ENCODE results near the gene CNMD. TPM values are rescaled to one million over a fixed set of nuclear protein-coding genes. Genes with fewer than 3 reads are reported as not detected.
"Not testable (repeated sequence)": the region's sequence is repeated elsewhere in the genome, so short reads cannot be mapped to it uniquely, and the experiment has no call there.

The CNMD gene
- total and polyA plus RNA-seq, 2 donors from 2014 or later = not detected

GRCh38 chr13:52723181-52723580 lies 16.4 kb downstream of the CNMD start:
- Histone ChIP-seq H3K9ac (ENCODE audit: low read length in 3 of 3) (no peak overlapping the region), H3K4me1 (ENCODE audit: control insufficient read depth in 2 of 3, insufficient read depth in 2 of 3, low read depth in 1 of 3, low read length in 3 of 3) (no peaks in the 10 kb centered on the region), H3K27ac (ENCODE audit: low read depth in 2 of 2, low read length in 2 of 2) (no peak overlapping the region), H3K27me3 (ENCODE audit: control insufficient read depth, insufficient read depth, low read length) (no peaks in the 10 kb centered on the region), H3K9me3 (ENCODE audit: control insufficient read depth in 2 of 3, insufficient read depth in 1 of 3, low read length in 3 of 3) (no peaks in the 10 kb centered on the region), H3K36me3 (ENCODE audit: control insufficient read depth in 2 of 3, insufficient read depth in 3 of 3, low read length in 3 of 3) (no peaks in the 10 kb centered on the region), H3K4me3 (ENCODE audit: low read length in 3 of 3) (no peak overlapping the region)
- intact Hi-C loops (cut with DNase I) = no loop called here
- TF ChIP-seq CTCF (IDR thresholded peaks at IDR 0.05; ENCODE audit: borderline replicate concordance, extremely low read depth, insufficient read depth) = no peak
- no peak for FAIRE-seq
- no peak for DNase-seq

GRCh38 chr13:52721356-52721755 lies 18.3 kb downstream of the CNMD start:
- H3K27me3 ChIP-seq (ENCODE audit: control insufficient read depth, insufficient read depth, low read length); H3K4me3 ChIP-seq (ENCODE audit: low read length in 3 of 3); H3K9ac ChIP-seq (ENCODE audit: low read length in 3 of 3); H3K9me3 ChIP-seq (ENCODE audit: control insufficient read depth in 2 of 3, insufficient read depth in 1 of 3, low read length in 3 of 3); H3K27ac ChIP-seq (ENCODE audit: low read depth in 2 of 2, low read length in 2 of 2); DNase-seq; H3K36me3 ChIP-seq (ENCODE audit: control insufficient read depth in 2 of 3, insufficient read depth in 3 of 3, low read length in 3 of 3); H3K4me1 ChIP-seq (ENCODE audit: control insufficient read depth in 2 of 3, insufficient read depth in 2 of 3, low read depth in 1 of 3, low read length in 3 of 3); FAIRE-seq; intact Hi-C loops (cut with DNase I): not testable (repeated sequence)

GRCh38 chr13:52720904-52721303 lies 18.7 kb downstream of the CNMD start:
- intact Hi-C loops (cut with DNase I); H3K4me3 ChIP-seq (ENCODE audit: low read length in 3 of 3); FAIRE-seq; H3K4me1 ChIP-seq (ENCODE audit: control insufficient read depth in 2 of 3, insufficient read depth in 2 of 3, low read depth in 1 of 3, low read length in 3 of 3); H3K27me3 ChIP-seq (ENCODE audit: control insufficient read depth, insufficient read depth, low read length); H3K9me3 ChIP-seq (ENCODE audit: control insufficient read depth in 2 of 3, insufficient read depth in 1 of 3, low read length in 3 of 3); DNase-seq; H3K36me3 ChIP-seq (ENCODE audit: control insufficient read depth in 2 of 3, insufficient read depth in 3 of 3, low read length in 3 of 3); H3K27ac ChIP-seq (ENCODE audit: low read depth in 2 of 2, low read length in 2 of 2); H3K9ac ChIP-seq (ENCODE audit: low read length in 3 of 3): not testable (repeated sequence)

GRCh38 chr13:52713894-52714293 lies 25.7 kb downstream of the CNMD start:
- DNase-seq = no peak
- intact Hi-C loops (cut with DNase I) = no loop called here

More at GRCh38 chr13:52713894-52714293, 25.7 kb downstream of the CNMD start:
- H3K27ac ChIP-seq (ENCODE audit: low read depth in 2 of 2, low read length in 2 of 2) = no peak overlapping the region
- H3K9ac ChIP-seq (ENCODE audit: low read length in 3 of 3) = no peak overlapping the region
- H3K9me3 ChIP-seq (ENCODE audit: control insufficient read depth in 2 of 3, insufficient read depth in 1 of 3, low read length in 3 of 3) = no peaks in the 10 kb centered on the region
- H3K36me3 ChIP-seq (ENCODE audit: control insufficient read depth in 2 of 3, insufficient read depth in 3 of 3, low read length in 3 of 3) = no peaks in the 10 kb centered on the region
- no peak for FAIRE-seq
- TF ChIP-seq CTCF (IDR thresholded peaks at IDR 0.05; ENCODE audit: borderline replicate concordance, extremely low read depth, insufficient read depth) = no peak
- no peaks in the 10 kb centered on the region for H3K27me3 ChIP-seq (ENCODE audit: control insufficient read depth, insufficient read depth, low read length)
- H3K4me3 ChIP-seq (ENCODE audit: low read length in 3 of 3) = no peak overlapping the region
- H3K4me1 ChIP-seq (ENCODE audit: control insufficient read depth in 2 of 3, insufficient read depth in 2 of 3, low read depth in 1 of 3, low read length in 3 of 3) = no peaks in the 10 kb centered on the region

All from kidney (tissue), 14 donors.